NCI-H2171 treated with DMSO at 0.1 percent for 48 hours (cell line): ENCODE results near the gene MAP3K12.
"Not testable (repeated sequence)": the region's sequence is repeated elsewhere in the genome, so short reads cannot be mapped to it uniquely, and the experiment has no call there.

ENCODE experiments used
- DNase-seq: peaks from one replicate; lab custom pipeline; 2025; lab: John Stamatoyannopoulos, UW

Gene MAP3K12

GRCh38 chr12:53472056-53472582 lies 27.1 kb downstream of the MAP3K12 start:
- no peak for DNase-seq

DNA sequence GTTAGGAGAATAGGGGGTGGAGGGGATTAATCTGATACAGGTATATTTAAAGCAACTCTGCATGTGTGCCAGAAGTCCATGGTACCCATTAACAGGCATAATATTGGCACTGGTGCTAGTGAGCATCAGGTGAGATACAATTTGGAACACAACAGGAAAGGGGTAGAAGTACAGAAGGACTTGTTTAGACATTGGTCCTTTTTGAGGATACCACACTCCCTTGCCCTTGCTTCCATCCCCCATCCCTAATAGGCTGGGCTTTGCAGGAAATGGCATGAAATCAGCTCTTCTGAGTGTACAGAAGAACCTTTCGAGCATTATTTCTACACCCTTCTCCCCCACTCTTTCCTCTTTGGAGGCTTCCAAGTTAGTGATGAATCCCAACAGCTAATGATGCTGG lies 31.0 kb downstream of the MAP3K12 start:
- no peak for DNase-seq

DNA sequence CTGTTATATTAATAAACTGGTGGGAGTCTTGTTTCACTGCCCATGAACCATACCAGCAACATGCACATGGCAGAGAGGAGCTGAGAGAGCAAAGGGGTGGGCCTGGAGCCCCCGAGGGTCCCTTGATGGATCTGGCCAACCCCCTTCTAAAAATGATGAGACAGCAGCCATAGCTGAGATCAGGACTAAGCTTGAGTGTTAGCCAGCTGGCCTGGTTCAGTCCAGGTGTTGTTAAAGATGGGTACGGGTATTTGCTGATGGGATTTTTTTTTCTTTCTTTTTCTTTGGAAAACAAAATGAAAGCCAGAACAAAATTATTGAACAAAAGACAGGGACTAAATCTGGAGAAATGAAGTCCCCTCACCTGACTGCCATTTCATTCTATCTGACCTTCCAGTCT lies 31.4 kb downstream of the MAP3K12 start:
- DNase-seq = no peak

DNA sequence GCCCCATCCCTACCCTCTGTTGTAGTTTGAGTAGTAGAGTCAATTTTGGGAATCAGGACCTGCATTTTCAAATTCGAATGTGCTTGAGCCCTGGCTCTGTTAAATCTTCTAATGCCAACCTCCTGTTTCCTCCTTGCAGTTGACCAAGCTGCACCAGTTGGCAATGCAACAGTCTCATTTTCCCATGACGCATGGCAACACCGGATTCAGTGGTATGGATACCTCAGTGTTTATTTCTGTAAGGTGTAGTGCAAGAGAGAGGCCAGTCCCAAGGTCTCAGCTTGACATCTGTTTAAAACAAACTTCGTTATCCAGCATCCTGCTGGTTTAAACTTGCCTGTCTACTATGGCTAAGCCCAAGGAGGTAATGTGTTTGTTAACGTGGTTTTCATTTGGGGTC lies 32.2 kb downstream of the MAP3K12 start:
- no peak for DNase-seq

DNA sequence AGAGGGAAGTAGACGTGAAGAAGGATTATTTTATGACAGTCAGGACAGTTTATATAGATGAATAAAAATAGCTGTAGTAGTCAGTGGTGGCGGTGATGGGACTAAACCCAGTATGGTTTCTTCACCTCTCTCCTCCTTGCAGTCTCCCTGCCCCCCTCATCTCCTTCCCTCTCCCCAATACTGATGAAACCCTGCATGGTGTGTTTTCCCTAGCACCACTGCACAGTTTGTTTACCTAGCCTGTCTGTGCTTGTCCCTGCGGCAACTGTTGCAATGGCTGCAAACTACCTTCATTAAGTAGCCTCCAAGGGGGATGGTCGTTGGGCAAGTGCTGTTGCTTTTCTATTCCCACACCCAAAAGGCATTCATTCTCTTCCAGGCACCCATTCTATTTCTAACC lies 32.6 kb downstream of the MAP3K12 start:
- no peak for DNase-seq

GRCh38 chr12:53465679-53466078 lies 33.6 kb downstream of the MAP3K12 start:
- DNase-seq = no peak

DNA sequence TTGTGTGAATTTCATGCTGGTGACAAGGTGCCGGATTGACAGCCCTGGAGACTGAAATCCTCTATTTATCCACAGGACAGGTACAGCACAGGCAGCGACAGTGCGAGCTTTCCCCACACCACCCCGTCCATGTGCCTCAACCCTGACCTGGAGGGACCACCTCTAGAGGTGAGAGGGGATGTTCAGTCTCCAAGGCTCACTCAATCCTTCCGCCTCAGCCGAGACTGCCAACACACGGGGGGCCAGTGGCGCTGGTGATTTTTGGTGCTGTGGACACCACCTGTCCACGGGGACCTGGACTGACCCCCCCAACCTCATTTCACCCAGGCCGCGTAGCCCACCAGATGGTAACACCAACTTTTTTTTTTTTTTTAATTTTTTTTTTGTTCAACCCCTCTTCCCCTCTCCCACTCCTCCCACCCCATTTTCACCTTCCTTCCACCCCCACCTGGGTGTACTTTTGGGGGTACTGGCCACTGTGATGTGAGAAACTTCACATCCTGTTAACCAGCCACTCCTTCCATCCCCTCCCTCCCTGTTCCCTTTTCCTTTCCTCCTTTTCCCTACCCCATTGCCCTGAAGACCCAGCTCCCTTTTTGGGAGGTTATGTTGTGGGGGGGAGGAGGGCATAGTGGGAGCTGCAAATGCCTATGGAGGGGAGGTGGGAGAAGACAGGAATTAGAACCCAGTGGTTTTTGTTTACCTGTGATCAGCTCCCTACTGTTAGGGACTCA lies 34.4 kb downstream of the MAP3K12 start:
- no peak for DNase-seq

DNA sequence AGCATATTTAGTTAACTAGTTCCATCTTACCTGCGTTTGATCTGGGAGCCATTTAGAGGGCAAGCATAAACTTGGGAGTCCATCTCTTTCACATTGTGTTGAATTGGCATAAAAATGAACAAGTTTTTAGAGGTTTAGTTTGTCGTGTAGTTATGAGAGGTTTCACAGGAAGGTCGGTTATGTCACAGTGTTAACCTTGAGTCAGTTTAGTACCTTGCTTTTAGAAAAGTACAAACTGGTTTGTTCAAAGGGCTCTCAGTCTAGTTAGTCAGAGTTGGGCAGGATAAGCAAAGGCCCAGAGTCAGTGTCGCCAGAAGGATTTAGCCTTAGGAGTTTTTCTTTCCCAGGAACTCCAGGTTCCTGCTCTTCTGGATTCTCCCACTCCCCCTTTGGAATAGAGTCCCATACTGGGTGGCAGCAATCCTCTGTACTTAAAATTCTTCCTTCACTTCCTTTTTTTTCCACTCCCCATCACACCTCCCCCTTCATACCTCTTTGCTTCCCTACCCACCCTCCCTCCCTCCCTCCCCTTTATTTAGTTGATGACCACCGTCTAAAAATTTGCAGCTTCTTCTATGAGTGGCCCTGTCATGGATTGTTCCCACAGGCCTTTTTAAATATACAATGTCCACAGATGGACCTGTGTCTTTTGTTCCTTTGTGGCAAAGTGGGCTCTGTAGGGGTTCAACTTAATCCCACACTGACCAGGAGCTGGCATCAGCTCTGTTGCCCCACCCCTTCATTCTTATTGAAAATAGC lies 35.3 kb downstream of the MAP3K12 start:
- DNase-seq = no peak

- DNase-seq = no peak
Measured at GRCh38 chr12:53462935-53463334, 36.3 kb downstream of the MAP3K12 start.

DNA sequence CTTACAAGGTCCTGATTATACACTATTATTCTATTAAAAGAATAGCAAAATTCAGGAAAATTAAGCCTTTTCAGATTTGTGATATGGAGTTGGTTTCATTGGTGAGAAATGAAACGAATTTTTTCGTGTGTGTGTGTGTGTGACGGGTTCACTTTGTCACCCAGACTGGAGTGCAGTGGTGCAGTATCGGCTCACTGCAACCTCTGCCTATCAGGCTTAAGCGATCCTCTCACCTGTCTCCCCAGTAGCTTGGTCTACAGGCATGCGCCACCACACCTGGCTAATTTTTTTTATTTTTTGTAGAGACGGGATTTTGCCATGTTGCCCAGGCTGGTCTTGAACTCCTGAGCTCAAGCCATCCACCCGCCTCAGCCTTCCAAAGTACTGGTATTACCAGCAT lies 37.7 kb downstream of the MAP3K12 start:
- no peak for DNase-seq

- DNase-seq = no peak
Measured at GRCh38 chr12:53461059-53461458, 38.2 kb downstream of the MAP3K12 start.

DNA sequence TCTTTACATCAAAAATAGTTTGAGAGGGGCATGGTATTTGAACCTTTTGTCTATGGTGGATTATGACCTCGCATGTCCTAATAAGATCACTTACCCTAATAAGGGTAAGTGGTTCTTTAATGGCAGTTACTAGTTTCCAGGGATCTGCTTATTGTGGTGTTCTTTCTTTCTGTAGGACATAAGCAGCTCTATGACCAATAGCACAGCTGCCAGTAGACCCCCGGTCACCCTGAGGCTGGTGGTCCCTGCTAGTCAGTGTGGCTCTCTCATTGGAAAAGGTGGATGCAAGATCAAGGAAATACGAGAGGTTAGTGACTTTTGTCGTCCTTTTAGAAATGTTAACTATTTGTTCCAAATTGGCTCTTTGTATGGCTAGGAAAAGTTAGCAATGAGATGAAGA lies 40.2 kb downstream of the MAP3K12 start:
- no peak for DNase-seq

- no peak for DNase-seq
Measured at GRCh38 chr12:53456654-53457366, 42.4 kb downstream of the MAP3K12 start.

- DNase-seq = no peak
Measured at GRCh38 chr12:53454707-53455106, 44.6 kb downstream of the MAP3K12 start.

- no peak for DNase-seq
Measured at GRCh38 chr12:53453953-53454640, 45.2 kb downstream of the MAP3K12 start.

- peak; percentile 59 for DNase-seq
Measured at GRCh38 chr12:53452159-53453077, 46.8 kb downstream of the MAP3K12 start.

DNA sequence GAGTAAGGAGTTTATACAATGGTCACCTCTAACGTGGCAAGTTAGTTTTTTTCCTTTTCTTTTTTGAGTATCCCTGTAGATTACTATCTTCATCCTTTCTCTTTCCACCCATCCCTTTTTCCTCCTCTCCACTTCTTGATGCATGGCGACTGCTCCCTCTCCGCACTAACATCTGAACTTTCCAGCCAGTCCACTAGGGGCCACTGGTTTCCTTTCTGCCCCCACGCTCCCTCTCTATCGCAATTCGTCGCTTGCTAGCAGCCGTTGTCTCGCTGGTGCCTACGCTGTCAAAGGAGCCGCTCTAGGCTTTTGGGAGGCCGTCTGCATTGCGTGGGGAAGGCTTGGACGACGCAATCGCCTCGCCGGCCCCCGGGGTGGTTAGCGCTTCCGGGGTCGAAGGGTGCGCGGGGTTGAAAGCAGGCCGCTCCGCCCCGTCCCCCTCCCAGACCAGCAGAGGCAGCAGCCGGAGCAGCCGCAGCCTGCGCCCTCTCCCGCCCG lies 47.5 kb downstream of the MAP3K12 start, which contains the start of gene PCBP2:
Gene PCBP2 (plus strand): TSS at position 442 of the 498 bp plus-strand sequence. CDS start 2,699 bp downstream, outside the sequence.
- DNase-seq = peak; percentile 99

DNA sequence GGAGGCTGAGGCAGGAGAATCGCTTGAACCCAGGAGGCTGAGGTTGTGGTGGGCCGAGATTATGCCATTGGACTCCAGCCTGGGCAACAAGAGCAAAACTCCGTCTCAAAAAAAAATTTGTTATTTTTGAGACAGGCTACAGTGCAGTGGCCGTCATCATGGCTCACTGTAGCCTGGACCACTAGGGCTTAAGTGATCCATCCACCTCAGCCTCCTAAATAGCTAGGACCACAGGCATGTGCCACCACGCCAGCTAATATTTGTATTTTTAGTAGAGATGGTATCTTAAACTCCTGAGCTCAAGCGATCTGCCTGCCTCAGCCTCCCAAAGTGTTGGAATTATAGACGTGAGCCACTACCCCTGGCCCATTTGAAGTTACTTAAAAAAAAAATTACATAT lies 48.3 kb downstream of the MAP3K12 start:
- DNase-seq = no peak

GRCh38 chr12:53444593-53445325 lies 54.5 kb downstream of the MAP3K12 start:
- DNase-seq = not testable (repeated sequence)

GRCh38 chr12:53443955-53444354 lies 55.3 kb downstream of the MAP3K12 start:
- no peak for DNase-seq
